ENCODE data around the gene SLC34A1.

- TF ChIP-seq EZH2 (IDR thresholded peaks at IDR 0.05; ENCODE audit: borderline replicate concordance, insufficient read depth, low read depth, low read length, poor library complexity, severe bottlenecking) (no peak), CTCF (IDR thresholded peaks at IDR 0.05) (no peak)
Measured at GRCh38 chr5:177397875-177398390, 13.7 kb downstream of the SLC34A1 start.
